Thoracic aorta (tissue), 2 donors: ENCODE results near the gene CDIP1. TPM values are rescaled to one million over a fixed set of nuclear protein-coding genes. Genes with fewer than 3 reads are reported as not detected.

Experiments used
- ATAC-seq: fragments of 150-250 bp; one replicate; pipeline ENCODE4 v1.8.0; 2017; ENCODE audit warnings: low read depth; ENCODE audit not compliant: insufficient number of reproducible peaks, low FRiP score
- DNase-seq: peaks from one replicate; pipeline ENCODE4 v3.0.0-alpha.2; 2020; ENCODE audit warnings: low spot score
- H3K27ac ChIP-seq, 2 donors: fragments of 200-600 bp; sonication (generic); 1 replicate in 1 of 2; 2 replicates in 1 of 2; pipeline ENCODE4 v1.5.1; 2016; ENCODE audit warnings: mild to moderate bottlenecking in 2 of 2, moderate library complexity in 2 of 2
- H3K27me3 ChIP-seq: fragments of 200-600 bp; sonication (generic); replicated peaks from 2 replicates; pipeline ENCODE4 v1.6.0; 2016; ENCODE audit warnings: mild to moderate bottlenecking; ENCODE audit not compliant: insufficient read depth
- H3K36me3 ChIP-seq: fragments of 200-600 bp; sonication (generic); one replicate; pipeline ENCODE4 v1.5.1; 2016
- H3K4me1 ChIP-seq, 2 donors: fragments of 200-600 bp; sonication (generic); 1 replicate in 1 of 2; 2 replicates in 1 of 2; pipeline versions ENCODE4 v1.5.1 to v1.6.0; 2016; ENCODE audit warnings: low read depth in 2 of 2, mild to moderate bottlenecking in 1 of 2; ENCODE audit not compliant: control insufficient read depth in 1 of 2
- H3K4me3 ChIP-seq: fragments of 200-600 bp; sonication (generic); 2 replicates; pipeline ENCODE4 v1.5.1; 2016; ENCODE audit warnings: mild to moderate bottlenecking
- H3K9me3 ChIP-seq: fragments of 200-600 bp; sonication (generic); 2 replicates; pipeline ENCODE4 v1.5.1; 2016
- CTCF ChIP-seq: fragments of 200-600 bp; sonication (generic); IDR thresholded peaks from one replicate; pipeline ENCODE4 v1.5.1; 2019; ENCODE audit warnings: antibody characterized with exemption
- total RNA-seq, 2 donors: library from RNA; depleted of rRNA; stranded (reverse); fragments of >200 nt; gene quantifications; one replicate each; pipeline versions ENCODE4 v1.1.0 to v1.2.3, GENCODE V29; 2016

Gene CDIP1
- total RNA-seq, 2 donors from 2014 or later = 33.2 to 33.5 TPM

- peak; percentile 58 for ATAC-seq
- H3K4me1 ChIP-seq = peaks cover 7 to 25% of the 10 kb centered on the region in 2 donors
- TF ChIP-seq CTCF = no peak
- peak overlapping the region; percentile 8 for H3K4me3 ChIP-seq
- H3K9me3 ChIP-seq = no peaks in the 10 kb centered on the region
- peak overlapping the region; percentile 7 to 63 for H3K27ac ChIP-seq
- no peak for DNase-seq
- H3K36me3 ChIP-seq = no peaks in the 10 kb centered on the region
- H3K27me3 ChIP-seq = no peaks in the 10 kb centered on the region
Observed at GRCh38 chr16:4529085-4530060, 9.2 kb downstream of the CDIP1 start.

- DNase-seq = no peak
- TF ChIP-seq CTCF = no peak
- ATAC-seq = no peak
- peaks cover 12 to 34% of the 10 kb centered on the region in 2 donors for H3K4me1 ChIP-seq
- H3K4me3 ChIP-seq = no peak overlapping the region
- H3K27ac ChIP-seq = no peak overlapping the region
- no peaks in the 10 kb centered on the region for H3K36me3 ChIP-seq
- H3K27me3 ChIP-seq = no peaks in the 10 kb centered on the region
- H3K9me3 ChIP-seq = no peaks in the 10 kb centered on the region
Observed at GRCh38 chr16:4525634-4526277, 12.8 kb downstream of the CDIP1 start.

GRCh38 chr16:4525069-4525468, 13.5 kb downstream of the CDIP1 start:
- Histone ChIP-seq H3K27ac (no peak overlapping the region), H3K9me3 (no peaks in the 10 kb centered on the region), H3K27me3 (no peaks in the 10 kb centered on the region), H3K4me1 (peaks cover 12 to 28% of the 10 kb centered on the region in 2 donors), H3K36me3 (no peaks in the 10 kb centered on the region), H3K4me3 (no peak overlapping the region)
- TF ChIP-seq CTCF = no peak
- no peak for ATAC-seq
- no peak for DNase-seq

- H3K36me3 ChIP-seq = no peaks in the 10 kb centered on the region
- H3K4me3 ChIP-seq = no peak overlapping the region
- TF ChIP-seq CTCF = no peak
- no peaks in the 10 kb centered on the region for H3K9me3 ChIP-seq
- H3K4me1 ChIP-seq = peaks cover 12 to 24% of the 10 kb centered on the region in 2 donors
- no peak for DNase-seq
- no peak overlapping the region for H3K27ac ChIP-seq
- H3K27me3 ChIP-seq = no peaks in the 10 kb centered on the region
- no peak for ATAC-seq
Observed at GRCh38 chr16:4524571-4524970, 14.0 kb downstream of the CDIP1 start.

- no peak for TF ChIP-seq CTCF
- Histone ChIP-seq H3K9me3 (no peaks in the 10 kb centered on the region), H3K4me3 (no peak overlapping the region), H3K27me3 (no peaks in the 10 kb centered on the region), H3K36me3 (no peaks in the 10 kb centered on the region), H3K27ac (no peak overlapping the region), H3K4me1 (peaks cover 5 to 16% of the 10 kb centered on the region in 2 donors)
- no peak for ATAC-seq
- no peak for DNase-seq
Observed at GRCh38 chr16:4523686-4524085, 14.9 kb downstream of the CDIP1 start.
